GM19240 (cell line): ENCODE results near the gene RGS2.

ENCODE experiments used
- DNase-seq: peaks from one replicate; pipeline ENCODE4 v3.0.0; 2011; ENCODE audit warnings: low spot score; ENCODE audit not compliant: insufficient read length

The RGS2 gene

DNA sequence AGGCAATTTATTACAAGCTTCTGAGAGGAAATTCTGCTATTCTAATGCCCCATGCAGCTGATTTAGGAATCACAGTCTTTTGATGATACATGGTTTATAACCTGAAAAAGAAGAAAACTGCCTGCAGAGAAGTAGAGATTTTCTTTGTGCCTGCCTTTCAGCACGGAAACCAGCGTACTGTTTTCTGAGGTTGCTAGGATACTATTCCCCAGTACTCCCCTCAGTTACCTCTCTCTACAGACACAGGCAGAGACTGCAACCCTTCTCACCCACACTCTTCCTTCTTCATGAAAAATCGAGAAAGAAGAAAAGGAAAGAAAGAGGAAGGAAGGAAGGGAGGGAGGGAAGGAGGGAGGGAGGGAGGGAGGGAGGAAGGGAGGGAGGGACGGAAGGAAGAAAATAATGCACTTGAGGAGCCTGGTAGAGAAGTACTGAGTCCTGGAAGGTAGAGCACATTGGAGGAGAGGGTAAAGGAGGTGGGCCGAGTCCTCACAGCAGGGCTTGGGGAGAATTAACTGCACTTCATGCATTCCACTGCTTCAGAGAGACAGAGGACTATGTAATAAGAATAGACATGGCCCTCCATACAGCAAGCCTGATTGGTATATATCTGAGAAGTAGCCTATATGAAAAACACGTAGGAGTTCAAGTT is 21.9 kb downstream of the RGS2 start:
- DNase-seq, result no peak

GRCh38 chr1:192831706-192832355 is 23.0 kb downstream of the RGS2 start:
- DNase-seq, result no peak

DNA sequence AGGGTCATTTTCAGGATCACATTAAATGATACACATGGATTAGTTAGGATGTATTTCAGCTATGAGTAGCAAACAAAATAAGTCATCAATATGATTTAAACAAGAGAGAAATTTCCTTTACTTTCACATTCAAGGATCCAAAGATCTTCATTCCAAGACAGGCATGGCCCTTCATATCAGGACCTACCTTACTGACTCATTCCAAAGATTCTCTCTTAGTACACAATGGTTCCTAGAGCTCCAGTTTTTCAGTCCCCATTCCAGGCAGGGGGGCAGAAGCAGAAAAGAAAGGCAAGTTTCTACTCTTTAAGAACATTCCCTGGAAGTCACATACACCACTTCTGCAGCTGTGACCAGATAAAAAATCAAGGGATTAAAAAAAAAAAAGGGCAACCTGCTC is 23.7 kb downstream of the RGS2 start:
- no peak for DNase-seq

DNA sequence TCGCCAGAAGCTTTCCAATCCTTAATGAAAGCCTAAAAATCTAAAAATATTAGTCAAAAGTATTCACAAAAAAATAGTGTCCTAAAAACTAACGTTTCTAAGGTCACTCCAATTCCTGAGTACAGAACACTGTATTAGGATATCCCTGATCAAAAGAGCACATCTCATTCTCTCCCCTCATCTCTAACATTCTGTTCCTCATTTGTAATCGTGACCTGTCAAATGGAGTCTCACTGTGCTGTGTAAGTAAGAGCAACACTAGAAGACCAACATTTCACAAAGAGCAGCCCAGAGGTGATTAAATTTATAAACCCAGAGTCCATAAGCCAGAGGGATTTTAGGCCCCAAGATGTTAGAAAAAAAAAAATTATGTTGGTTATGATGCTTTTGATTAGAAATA is 26.3 kb downstream of the RGS2 start:
- DNase-seq, result no peak

- no peak for DNase-seq
These were observed 30.6 kb downstream of the RGS2 start for GRCh38 chr1:192839162-192840066.

DNA sequence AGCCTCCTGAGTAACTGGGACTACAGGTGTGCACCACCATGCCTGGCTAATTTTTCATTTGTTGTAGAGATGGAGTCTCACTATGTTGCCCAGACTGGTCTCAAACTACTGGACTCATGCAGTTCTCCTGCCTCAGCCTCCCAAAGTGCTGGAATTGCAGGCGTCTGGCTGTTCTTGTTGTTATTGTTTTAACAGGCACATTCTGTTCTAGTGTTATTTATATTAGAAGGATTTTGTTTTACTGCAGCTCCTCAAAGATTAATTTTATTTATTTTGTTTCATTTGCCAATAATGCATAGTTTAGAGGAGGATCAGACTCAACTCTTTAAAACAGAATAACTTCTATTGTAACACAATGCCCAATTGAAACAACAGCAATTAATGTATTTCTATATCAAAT is 35.5 kb downstream of the RGS2 start:
- no peak for DNase-seq

DNA sequence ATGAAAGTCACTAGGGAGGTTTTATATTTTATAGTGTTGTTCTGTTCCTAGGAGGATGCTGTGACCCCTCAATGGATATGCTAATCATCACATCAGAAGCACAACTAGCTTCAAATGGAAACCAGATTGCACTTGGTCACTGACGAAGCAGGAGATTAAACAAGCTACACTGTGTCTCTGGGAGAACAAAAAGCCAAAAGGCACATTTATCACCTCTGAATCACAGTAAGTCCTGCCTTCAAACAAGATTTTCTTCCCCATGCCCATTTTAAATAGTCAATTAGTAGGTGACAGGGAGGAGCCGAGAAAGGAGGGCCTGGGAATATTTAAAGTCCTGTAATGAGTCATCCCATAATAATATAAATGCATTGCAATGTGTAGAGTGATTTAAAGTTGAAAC is 38.1 kb downstream of the RGS2 start:
- no peak for DNase-seq

DNA sequence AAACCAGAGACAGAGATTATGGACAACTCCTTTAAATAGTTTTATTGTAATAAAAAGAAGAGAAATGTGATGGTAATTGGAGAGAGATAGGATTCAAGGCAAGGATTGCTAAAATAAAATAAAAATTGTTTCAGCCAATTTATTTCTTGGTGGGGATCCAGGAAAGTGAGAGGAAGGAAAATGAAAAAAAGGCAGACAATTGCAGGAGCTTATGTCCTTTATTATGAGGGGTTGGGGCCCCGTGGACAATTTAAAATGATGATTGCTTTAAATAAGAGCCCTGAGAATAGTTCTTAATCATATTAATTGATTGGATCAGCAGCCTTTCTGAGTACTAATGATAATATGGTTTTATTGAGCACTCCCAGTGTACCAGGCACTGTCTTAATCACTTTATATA is 40.2 kb downstream of the RGS2 start:
- no peak for DNase-seq

DNA sequence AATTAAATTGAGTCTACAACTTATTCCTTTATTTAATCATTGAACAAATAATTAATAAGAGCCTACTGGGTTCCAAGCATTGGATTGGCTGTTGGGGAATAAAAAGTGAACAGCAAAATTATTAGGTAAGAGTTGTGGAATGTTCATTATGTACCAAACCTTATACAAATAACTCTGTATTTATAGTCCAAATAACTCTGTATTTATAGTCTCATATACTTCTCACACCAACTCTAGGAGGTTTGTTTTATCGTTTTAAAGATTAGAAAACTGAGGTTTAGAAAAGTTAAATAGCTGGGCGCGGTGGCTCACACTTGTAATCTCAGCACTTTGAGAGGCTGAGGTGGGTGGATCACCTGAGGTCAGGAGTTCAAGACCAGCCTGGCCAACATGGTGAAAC is 40.6 kb downstream of the RGS2 start:
- no peak for DNase-seq

DNA sequence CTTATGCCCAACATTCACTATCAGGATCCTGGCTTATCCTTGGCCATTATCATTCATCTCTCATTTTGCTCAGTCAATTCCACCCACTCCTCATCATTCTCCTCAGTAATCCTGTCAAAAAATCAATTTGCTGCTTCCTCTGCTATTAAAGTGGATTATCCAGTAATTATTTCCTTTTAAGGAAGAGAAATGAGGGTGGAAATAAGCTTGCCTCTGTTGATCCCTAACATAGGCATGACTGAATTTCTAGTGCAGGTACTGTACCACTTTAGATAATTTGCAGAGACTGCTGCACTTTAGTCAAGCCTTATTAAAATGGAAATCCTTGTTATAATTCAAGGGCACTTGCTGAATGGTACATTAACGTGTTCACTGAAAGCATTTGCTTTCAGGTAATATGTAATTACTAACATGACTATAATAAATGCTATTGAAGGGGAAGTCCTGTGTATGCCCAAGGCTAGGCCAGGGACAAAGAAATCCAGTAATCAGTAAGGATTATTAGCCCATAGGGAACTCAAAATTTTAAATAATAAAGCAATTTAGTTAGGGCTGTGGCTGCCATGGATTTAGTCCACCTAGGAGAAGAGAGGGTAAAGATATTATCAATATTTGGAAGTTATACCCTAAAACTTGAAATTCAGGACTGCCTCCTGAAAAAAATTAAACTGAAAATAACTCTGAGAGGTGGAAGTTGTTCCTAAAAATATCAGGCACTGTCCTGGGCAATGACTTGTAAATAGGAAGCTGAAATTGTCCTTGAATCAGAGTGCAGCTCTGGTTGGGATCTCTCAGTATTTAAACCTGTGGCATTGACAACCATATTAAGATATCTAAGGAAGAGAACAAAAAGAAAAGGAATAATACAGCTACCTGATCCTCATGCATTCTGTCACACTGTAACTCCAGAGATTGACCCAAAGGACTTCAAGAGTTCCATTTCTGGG is 43.4 kb downstream of the RGS2 start:
- DNase-seq, result no peak

- DNase-seq, result no peak
These were observed 49.6 kb downstream of the RGS2 start for GRCh38 chr1:192858456-192858855.

- DNase-seq, result no peak
These were observed 51.0 kb downstream of the RGS2 start for GRCh38 chr1:192859808-192860207.

GRCh38 chr1:192860478-192861185 is 51.8 kb downstream of the RGS2 start:
- DNase-seq, result no peak

DNA sequence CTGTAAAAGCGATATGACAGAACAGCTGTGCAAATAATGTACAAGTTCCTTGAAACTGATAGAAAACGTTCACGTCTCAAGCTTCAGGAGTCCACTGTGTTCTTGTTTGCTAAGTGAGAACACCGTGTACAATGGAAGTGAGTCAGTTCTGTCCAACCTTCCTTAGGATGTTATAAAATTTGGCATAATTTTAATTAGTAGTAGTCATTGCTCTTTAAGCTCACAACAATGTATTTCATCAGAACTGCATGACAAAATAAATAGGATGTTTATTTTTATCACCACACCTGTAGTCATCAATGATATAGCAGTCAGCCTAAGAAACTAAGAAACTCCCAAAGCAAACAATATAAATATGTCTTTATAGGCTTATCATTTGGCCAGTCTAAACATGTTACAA is 53.0 kb downstream of the RGS2 start:
- DNase-seq, result no peak
